Endothelial cell of umbilical vein (primary cell): ENCODE data around the gene ATP1A4.

Source experiments
- EZH2 ChIP-seq: IDR thresholded peaks from 2 replicates; pipeline ENCODE4 v1.6.1; 2012; ENCODE audit warnings: borderline replicate concordance, low read depth, mild to moderate bottlenecking, moderate library complexity, low read length, inconsistent platforms; ENCODE audit not compliant: severe bottlenecking
- GATA2 ChIP-seq: IDR thresholded peaks from 2 replicates; pipeline ENCODE4 v1.7.0; 2011; ENCODE audit warnings: low read depth, mild to moderate bottlenecking, moderate library complexity, mixed read lengths, low read length; ENCODE audit not compliant: insufficient read length, insufficient read depth
- POLR2A ChIP-seq: IDR thresholded peaks from 2 replicates; pipeline ENCODE4 v1.6.1; 2012; ENCODE audit warnings: low read depth, mild to moderate bottlenecking, control low read depth, low read length
- POLR2AphosphoS5 ChIP-seq: IDR thresholded peaks from 2 replicates; pipeline ENCODE4 v1.6.1; 2012; ENCODE audit warnings: low read depth, mild to moderate bottlenecking, control low read depth, low read length, moderate library complexity; ENCODE audit not compliant: insufficient read depth
- TF ChIP-seq, protein P1 (sequence below), 2 donors: IDR thresholded peaks; 1 replicate in 1 of 2; 2 replicates in 1 of 2; pipeline ENCODE4 v1.5.1; 2011; ENCODE audit warnings: low read length in 2 of 2, mild to moderate bottlenecking in 2 of 2, moderate library complexity in 2 of 2, control low read depth in 1 of 2, inconsistent platforms in 1 of 2, low read depth in 1 of 2; ENCODE audit not compliant: insufficient read depth in 1 of 2; ENCODE audit errors: extremely low read depth in 1 of 2
- TF ChIP-seq, protein P2 (sequence below): IDR thresholded peaks from 2 replicates; pipeline ENCODE4 v1.6.1; 2011; ENCODE audit not compliant: insufficient read depth, insufficient read length

DNA sequence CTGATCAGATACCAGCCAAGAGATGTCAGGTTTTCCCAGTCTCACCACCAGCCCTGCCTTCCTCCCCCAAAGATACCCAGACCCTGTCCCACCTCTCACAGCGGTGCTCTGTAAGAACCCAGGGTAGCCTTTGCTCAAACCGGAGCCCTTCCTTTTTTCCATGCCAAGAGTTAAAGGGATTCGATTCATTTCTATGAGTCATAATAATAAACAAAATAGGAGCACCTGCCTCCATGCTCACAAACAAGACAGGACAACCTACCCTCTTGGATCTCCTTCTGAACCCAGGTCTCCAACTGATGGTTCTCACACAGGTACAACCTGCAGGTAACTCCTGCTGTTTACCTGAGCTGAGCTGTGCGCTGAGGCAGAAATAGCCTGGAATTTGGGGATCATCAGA, 41.7 kb upstream of the ATP1A4 start:
- TF ChIP-seq, protein P1, sequence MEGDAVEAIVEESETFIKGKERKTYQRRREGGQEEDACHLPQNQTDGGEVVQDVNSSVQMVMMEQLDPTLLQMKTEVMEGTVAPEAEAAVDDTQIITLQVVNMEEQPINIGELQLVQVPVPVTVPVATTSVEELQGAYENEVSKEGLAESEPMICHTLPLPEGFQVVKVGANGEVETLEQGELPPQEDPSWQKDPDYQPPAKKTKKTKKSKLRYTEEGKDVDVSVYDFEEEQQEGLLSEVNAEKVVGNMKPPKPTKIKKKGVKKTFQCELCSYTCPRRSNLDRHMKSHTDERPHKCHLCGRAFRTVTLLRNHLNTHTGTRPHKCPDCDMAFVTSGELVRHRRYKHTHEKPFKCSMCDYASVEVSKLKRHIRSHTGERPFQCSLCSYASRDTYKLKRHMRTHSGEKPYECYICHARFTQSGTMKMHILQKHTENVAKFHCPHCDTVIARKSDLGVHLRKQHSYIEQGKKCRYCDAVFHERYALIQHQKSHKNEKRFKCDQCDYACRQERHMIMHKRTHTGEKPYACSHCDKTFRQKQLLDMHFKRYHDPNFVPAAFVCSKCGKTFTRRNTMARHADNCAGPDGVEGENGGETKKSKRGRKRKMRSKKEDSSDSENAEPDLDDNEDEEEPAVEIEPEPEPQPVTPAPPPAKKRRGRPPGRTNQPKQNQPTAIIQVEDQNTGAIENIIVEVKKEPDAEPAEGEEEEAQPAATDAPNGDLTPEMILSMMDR (IDR thresholded peaks at IDR 0.05; ENCODE audit: extremely low read depth in 1 of 2, insufficient read depth in 1 of 2, low read depth in 1 of 2, low read length in 2 of 2): no peak
- TF ChIP-seq POLR2AphosphoS5 (no peak), POLR2A (no peak), EZH2 (no peak), GATA2 (no peak)
- TF ChIP-seq, protein P2, sequence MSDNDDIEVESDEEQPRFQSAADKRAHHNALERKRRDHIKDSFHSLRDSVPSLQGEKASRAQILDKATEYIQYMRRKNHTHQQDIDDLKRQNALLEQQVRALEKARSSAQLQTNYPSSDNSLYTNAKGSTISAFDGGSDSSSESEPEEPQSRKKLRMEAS: no peak
